Left hindlimb (tissue), 1 donor: ENCODE data around the gene APP.
"Not testable (repeated sequence)": the region's sequence is repeated elsewhere in the genome, so short reads cannot be mapped to it uniquely, and the experiment has no call there.

Source experiments
- DNase-seq: peaks from one replicate; pipeline ENCODE4 v3.0.0-alpha.2; 2018

Gene APP

DNA sequence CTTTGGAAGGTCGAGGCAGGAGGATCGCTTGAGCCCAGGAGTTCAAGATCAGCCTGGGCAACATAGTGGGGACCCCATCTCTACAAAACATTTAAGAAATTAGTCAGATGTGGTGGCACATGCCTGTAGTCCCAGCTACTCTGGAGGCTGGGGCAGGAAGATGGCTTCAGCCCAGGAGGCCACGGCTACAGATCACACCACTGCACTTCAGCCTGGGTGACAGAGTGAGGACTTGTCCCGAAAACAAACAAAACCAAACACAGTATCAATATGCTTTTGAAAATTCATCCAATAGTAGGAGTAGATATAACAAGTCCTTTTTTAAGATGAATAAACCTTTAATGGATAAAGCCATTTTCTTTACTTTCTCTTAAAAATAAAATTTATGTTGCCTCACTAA lies 8.5 kb downstream of the APP start:
- DNase-seq = no peak

GRCh38 chr21:26159869-26160268 lies 10.7 kb downstream of the APP start:
- DNase-seq = no peak

DNA sequence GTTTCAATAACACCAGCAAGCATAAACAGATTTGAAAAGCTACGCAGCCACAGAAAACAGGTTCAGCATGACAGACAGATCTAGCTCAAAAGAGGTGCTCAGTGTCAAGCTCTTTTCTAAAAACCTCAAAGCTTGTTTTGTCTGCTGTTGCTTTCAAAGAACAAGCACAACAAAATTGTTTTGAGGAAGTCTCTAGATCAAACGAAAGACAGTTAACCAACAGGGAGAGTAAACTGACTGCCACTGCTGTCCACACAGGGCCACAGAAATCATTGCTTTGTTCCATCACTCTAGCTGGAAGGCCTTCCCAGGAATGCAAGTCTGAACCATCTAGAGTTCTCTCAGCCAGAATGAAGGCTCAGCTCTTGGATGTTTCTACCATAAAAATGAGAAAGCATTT lies 12.8 kb downstream of the APP start:
- DNase-seq = no peak

- no peak for DNase-seq
Observed at GRCh38 chr21:26154753-26155152, 15.8 kb downstream of the APP start.

DNA sequence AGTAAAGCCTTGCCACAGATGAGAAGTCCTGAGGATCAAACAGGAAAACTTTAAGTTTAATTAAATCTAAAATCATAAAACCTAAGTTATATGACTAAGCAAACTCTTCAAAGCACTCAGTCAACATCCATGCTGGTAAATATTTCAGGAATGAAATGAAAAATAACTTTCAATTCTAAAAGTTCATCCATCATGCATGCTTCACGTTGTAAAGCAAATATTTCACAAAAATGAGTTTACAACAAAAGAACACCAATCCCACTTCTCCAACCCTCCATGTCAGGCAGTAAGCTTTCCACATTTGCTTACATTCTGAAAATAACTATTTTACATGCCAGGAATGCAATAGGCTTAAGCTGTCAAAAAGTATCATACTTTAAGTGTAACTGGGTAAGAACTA lies 16.8 kb downstream of the APP start:
- DNase-seq = no peak

DNA sequence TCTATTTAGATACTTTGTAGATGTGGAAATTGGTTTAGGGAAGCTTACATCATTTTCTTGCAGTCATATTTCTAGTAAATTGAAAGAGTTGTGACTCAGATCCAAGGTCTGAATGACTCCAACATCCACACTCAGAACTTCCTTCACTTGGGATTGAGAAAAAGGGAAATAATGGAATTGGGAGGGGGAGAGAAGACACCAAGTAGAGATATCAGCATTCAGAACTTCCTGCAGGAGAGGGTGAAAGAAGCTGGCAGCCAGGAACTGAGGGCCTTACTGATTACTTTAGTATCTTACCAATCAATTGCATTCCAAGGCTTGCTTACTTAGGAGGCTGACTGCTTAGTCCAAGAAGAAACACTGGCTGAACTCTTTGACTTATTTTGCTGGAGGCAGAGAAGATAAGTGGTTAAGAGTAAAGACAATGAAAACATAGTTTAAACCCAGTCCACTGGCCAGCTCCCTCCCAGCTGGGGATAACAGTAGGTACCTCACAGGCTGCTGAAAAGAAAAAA lies 21.7 kb downstream of the APP start:
- no peak for DNase-seq

- DNase-seq = no peak
Observed at GRCh38 chr21:26148071-26148839, 22.3 kb downstream of the APP start.

DNA sequence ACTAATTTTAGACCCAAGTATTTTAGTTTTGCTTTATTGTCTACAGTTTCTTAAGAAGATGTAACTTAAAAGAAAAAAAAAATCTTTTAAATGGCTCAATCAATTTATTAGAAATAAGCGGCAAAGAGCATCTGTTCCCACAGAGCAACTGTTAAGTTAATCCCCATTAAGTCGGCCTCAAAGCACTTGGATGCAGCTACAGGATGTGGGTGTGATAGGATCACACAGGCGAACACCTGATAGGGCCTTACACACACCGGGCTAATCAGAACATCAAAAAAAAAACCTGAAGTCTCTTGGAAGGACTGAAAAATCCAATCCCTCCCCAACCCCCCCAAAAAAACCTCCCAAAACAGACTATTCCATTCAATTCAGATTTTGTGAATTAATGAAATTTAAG lies 23.0 kb downstream of the APP start:
- no peak for DNase-seq

DNA sequence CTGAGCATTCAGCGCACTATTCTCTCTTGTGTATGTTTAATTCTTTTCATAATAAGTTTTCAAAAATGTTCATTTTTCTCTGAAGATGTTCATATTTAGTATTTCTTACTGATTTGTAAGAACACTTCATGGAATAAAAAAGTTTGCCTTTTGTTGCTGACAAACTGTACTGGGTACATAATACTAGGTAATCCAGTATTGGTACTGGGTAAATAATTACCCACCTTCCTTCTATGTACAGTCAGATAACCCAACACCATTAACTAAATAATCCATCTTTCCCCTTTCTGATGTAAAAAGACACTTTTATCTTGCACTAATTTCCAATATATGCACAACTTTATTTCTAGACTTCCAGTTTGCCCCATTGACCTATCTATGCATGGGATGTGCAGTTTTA lies 23.9 kb downstream of the APP start:
- DNase-seq = no peak

DNA sequence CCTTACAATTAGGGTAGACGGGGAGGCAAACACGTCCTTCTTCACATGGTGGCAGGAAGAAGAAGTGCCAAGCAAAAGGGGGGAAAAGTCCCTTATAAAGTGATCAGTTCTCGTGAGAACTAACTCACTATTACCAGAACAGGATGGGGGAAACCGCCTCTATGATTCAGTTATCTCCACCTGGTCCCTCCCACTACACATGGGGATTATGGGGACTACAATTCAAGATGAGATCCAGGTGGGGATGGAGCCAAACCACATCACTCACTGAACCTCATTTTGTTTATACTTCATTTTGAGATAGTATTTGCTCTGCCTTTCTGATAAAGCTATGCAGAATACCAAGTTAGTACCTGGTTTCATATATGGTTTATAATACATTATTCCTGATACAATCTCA lies 26.5 kb downstream of the APP start:
- no peak for DNase-seq

GRCh38 chr21:26142363-26142762 lies 28.2 kb downstream of the APP start:
- DNase-seq = no peak

- DNase-seq = no peak
Observed at GRCh38 chr21:26140926-26141325, 29.6 kb downstream of the APP start.

DNA sequence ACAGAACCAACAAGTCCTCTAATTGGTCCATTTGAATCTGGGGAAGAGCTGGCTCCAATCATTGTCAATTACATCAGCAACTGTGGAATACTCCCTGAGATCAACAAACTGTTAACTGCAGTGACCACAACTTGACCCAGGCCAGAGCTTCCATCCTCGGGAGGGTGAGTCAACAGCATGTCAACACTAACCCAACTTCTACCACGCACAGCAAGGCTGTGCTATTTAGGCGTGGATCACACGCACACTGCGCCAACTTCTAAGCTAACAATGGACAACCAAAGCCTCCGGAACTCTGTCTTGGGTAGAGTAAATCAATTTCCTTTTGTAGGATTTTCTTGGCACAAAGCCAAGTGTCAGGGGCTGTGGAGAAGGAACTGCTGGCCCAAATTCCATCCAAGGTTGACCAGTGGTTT lies 30.4 kb downstream of the APP start:
- DNase-seq = no peak

DNA sequence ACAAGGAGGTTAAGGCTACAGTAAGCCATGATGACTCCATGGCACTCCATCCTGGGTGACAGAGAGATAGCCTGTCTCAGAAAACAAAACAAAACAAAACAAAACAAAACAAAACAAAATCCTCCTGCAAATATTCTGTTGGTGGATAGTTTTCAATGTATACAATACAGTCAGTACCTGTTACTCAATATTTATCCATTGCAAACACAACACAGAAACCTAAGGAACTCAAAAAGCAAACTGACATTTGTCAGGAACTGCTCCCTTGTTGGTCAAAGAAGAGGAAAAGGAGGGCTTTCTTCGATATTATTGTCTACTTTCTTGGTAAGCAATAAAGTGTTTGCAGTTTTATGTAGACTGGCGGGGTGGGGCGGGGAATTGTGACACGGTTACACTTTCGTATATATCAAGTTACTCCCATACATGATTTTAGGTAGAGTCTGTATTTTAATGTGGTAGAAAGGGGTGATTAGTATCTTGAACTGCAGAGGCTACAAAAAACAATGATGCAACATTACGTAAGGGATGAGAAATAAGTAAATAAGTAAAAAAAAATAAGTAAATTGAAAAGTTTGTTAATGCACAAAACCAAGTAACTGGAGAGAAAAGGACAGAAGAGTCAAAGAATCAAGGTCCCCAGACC lies 31.8 kb downstream of the APP start:
- no peak for DNase-seq

GRCh38 chr21:26137379-26138060 lies 33.0 kb downstream of the APP start:
- no peak for DNase-seq

- DNase-seq = no peak
Observed at GRCh38 chr21:26136671-26137070, 33.9 kb downstream of the APP start.

- no peak for DNase-seq
Observed at GRCh38 chr21:26135520-26135919, 35.0 kb downstream of the APP start.

DNA sequence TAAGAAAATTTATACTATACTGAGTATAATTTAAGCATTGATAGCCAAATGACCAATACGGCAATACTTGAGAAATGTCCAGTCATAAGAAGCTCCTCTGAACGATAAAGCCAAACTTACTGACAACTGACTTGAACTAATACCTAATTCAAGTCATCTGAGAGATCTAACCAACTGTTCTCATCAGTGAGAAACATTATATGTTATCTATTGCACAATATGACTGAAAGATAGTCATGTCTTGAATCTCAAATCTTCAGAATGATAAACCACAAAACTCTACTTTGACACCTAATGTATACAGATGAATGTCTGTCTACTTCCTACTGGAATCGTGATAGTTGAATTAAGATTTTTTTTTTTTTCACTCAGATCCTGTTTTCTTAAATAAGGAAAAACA lies 39.0 kb downstream of the APP start:
- DNase-seq = no peak

DNA sequence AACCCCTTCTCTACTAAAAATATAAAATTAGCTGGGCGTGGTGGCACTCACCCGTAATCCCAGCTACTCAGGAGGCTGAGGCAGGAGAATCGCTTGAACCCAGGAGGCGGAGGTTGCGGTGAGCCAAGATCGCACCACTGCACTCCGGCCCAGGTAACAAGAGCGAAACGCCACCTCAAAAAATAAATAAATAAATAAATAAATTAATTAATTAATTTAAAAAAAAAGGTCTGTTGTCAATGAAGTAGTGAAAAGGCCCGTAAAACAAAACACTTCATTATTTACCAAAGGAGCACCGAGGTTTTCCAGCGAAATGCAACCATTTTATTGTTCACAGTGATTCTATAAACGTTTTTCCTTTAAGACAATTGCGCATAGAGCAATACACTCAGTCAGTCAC lies 39.5 kb downstream of the APP start:
- DNase-seq = not testable (repeated sequence)

- no peak for DNase-seq
Observed at GRCh38 chr21:26130249-26130881, 40.2 kb downstream of the APP start.

- DNase-seq = no peak
Observed at GRCh38 chr21:26127918-26128317, 42.7 kb downstream of the APP start.

GRCh38 chr21:26127073-26127814 lies 43.3 kb downstream of the APP start:
- no peak for DNase-seq

- no peak for DNase-seq
Observed at GRCh38 chr21:26126168-26126553, 44.4 kb downstream of the APP start.
